GM21717 (cell line): Measurements from ENCODE around the gene NSFL1C.

Source experiments
- ATAC-seq: cut with Tn5 transposase; IDR thresholded peaks from one replicate; pipeline ENCODE4 v1.9.1; 2021; ENCODE audit warnings: mild to moderate bottlenecking, moderate library complexity; ENCODE audit not compliant: unreplicated experiment

NSFL1C gene

DNA sequence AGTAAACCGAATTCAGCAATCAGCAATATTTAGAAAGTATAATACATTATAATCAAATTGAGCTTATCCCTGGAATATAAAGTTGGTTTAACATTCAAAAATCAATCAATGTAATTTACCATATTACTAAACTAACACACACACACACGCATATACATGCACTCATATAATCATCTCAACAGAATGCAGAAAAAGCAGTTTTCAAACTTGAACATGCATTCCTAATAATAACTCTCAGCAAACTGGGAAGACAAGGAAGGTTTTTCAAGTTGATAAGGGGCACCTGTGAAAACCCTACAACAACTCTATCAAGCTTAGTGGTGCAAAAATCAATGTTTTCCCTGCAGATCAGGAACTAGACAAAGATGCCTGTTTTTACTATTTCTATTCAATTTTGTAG, 19.9 kb upstream of the NSFL1C start:
- ATAC-seq: no peak

DNA sequence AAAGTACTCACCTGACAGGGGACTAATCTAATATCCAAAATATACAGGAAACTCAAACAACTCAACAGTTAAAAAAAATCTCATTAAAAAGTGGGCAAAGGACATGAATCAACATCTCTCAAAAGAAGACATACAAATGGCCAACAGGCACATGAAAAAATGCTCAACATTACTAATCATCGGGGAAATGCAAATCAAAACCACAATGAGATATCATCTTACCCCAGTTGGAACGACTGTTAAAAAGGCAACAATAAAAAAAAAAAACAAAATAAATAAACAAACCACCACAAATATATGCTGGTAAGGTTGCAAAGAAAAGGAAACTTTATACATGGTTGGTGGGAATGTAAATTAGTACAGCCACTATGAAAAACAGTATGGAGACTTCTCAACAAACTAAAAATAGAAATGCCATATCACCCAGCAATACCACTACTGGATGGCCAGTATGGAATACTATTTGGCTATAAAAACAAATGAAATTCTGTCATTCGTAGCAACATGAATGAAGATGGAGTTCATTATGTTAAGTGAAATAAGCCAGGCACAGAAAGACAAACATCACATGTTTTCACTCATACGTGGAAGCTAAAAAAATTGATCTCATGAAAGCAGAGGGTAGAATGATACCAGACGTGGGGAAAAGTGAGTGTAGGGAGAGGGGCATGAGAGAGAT, 17.9 kb upstream of the NSFL1C start:
- no peak for ATAC-seq

DNA sequence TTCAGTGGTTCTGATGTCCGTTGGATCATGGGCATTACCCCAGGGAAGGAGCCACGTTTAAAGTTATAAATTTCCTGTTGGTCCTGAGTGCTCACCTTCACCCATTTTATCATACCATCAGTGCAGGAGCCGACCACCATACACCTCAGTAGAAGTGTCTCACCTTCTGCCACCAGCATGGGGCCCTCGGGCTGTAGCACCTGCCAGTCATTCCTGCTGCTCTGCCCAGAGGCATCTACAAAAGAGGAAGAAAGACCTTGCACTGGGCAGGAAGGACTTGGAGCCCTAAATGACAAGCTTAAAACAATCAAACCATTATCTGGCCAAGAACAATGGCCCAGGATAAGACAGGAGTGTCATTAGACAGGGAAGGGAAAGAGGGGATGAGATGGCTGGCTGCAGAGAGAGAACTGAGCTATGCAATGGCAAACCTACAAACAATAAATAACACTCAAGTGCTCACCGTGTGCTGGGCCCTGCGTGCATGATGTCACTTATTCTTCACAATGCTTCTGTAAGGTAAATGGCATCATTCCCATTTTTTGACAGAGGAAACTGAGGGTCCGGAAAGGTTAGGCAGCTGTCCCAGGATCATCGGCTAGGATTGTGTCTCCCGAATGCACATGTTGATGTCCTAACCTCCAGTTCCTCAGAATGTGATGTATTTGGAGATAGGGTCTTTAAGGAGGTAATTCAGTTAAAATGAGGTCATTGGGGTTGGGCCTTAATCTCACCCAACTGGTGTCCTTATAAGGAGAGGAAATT, 13.4 kb upstream of the NSFL1C start:
- no peak for ATAC-seq

DNA sequence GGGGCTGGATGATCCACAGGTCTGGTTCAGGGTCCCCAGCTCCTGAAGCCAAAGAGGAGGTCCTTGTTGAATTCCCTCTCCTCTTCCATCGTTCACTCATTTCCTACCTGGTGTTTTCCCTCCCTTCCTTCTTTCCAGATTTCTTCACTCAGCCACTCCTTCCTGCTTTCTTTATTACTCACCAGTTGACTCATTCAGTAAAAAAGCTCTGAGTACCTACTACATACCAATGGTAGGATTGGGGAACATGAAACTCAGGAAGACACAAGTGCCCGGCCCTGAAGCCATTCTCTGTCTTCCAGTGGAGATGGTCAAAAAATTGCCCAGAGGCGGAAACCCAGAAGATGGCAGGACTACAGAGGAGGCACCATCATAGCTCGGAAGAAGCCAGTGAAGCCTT, 11.9 kb upstream of the NSFL1C start:
- ATAC-seq: no peak

DNA sequence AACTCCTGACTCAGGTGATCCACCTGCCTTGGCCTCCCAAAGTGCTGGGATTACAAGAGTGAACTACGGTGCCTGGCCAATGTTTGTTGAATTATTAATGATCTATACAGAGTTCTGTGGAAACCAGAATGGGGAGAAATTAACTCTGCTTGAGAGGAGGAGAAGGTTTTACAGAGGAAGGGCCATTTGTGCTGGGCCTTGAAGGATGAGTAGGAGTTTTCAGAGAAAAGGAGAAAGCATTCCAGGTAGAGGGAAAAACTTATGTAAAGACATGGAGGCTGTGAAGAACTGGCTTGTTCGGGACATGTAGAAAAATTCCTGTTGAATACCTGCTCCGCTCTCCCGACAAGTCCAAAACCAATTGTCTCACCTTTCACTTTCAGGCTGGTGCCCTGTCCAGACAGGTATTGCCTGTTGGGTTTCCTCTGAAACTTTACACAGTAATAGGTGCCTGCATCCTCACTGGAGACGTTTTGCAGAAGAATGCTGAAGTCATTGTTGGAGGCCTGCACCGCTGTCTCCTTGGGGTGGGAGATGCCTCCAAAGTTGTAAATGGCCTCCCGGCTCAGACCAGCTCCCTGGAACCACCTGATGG, 11.3 kb upstream of the NSFL1C start:
- ATAC-seq: no peak

DNA sequence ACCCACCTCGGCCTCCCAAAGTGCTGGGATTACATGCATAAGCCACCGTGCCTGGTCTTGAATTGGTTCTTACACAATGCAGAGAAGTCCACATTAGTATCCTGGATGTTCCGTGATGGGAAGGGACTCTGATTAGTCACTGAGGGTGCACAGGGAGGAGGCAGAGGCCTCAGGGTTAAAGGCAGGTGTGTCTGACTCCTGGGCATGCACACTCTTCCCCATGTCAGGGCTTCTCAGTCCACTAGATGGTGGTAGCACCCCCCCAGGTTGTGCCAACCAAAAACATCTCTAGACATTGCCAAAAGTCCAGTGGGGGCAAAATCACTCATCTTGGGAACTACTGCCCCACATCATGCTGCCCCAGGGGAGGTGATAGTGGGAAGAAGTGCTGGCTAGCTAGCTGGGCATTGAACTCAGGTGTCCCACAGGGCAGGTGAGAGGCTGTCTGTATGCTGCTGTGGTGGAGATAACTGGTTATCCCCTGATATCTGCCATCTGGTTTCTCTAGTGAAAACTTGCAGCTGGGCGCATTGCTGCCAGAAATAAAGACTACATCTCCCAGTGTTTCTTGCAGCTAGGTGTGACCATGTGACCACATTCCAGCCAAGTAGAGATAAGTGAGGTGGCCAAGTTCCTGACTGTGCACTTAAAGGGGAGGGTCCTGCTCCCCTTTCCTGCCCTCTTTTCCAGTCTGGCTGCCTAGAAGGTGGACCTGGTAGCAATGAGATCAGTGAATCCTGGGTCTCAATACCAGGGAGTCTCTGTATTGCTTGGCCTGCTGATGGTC, 8.4 kb upstream of the NSFL1C start:
- ATAC-seq: no peak

DNA sequence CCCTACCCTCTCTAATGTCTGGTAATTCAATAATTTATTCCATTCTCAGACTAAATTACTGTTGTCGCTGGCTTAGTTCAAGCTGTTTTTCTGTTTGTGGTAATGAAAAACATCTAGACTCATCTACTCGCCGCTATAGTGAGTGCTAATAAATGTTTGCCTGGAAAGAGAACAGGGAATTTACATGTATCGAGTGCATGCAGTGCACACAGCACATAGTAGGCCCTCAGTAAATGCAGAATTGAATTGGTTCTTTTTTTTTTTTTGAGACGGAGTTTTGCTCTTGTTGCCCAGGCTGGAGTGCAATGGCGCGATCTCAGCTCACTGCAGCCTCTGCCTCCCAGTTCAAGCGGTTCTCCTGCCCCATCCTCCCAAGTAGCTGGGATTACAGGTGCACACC, 7.7 kb upstream of the NSFL1C start:
- no peak for ATAC-seq

DNA sequence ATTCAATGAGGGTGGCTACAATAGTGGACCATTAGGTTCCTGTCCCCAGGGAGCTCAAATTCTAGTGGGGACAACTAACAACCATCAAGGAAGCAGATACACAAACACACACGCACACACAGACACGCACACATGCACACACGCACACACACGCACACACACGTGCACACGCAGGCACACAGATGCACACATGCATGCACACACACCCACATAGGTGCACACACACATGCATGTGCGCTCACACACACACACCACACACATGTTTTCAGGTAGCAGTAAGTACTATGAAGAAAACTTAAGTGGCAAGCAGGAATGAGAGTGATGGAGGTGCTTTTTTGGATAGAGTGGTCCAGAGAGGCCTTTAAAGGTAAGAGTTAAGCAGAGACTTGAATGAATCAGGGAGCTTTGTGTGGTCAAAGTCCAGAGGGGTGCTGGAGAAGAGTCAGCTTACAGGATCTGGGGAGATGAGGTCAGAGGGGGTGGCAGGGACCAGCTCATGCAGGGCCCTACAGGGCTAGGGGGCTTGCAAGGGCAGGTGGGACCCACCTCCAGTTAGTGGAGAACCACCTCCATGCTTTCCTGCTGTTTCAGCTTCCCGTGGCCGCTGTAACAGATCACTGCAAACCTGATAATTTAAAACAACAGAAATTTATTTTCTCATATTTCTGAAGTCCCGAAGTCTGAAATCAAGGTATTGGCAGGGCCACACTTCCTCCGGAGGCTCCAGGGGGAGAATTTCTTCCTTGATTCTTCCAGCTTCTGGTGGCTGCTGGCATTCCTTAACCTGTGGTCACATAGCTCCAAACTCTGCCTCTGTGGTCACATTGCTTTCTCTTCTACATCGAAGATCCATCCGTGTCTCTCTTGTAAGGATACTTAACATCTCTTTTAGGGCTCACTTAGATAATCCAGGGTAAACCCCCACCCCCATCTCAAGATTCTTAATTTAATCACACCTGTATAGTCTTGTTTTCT, 6.9 kb upstream of the NSFL1C start:
- no peak for ATAC-seq

DNA sequence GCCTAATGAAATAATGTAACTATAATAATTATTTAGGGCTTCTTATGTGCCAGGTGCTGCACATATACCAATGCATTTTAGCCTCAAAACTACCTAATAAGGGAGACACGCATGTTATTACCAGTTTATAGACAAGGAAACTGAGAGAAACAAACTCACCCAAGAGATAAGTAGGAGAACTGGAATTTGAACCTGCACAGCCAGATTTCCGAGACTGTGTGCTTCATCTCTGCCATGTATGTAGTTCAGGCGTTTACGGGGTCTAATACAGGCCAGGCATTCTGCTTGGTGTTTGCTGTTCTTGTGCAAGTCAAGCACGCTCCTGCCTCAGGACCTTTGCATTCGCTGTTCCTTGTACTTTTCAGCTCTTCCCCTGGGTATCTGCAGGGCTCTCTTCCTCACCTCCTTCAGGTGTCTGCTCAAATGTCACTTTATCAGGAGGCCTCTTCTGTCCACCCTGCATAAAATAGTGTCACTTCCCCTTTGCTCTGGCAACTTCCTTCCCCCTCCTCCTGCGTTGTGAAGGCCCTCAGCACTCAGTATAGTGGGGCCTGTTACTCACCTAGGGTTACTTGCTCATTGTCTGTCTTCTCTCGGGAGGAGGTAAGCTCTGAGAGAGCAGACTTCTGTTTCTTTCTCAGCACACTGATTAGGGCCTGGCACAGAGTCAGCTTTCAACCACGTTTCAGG, 6.1 kb upstream of the NSFL1C start:
- ATAC-seq: no peak

DNA sequence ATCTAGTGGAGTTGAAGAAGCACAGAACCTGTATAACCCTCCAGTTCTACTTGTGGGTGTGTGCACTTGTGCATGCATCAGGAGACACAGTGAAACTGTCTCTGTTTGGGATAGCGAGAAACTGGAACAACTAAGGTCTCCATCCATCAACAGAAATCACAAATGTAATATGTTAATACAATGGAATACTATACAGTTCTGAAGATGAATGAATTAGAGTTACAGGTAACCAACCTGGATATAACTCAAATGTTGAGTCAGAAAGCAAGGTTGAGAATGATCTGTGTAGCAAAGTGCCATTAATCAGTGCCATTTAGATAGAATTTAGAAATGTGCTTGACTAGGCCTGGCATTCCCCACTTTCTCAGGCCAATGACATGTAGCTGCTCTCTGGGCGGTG, 4.6 kb upstream of the NSFL1C start:
- no peak for ATAC-seq

DNA sequence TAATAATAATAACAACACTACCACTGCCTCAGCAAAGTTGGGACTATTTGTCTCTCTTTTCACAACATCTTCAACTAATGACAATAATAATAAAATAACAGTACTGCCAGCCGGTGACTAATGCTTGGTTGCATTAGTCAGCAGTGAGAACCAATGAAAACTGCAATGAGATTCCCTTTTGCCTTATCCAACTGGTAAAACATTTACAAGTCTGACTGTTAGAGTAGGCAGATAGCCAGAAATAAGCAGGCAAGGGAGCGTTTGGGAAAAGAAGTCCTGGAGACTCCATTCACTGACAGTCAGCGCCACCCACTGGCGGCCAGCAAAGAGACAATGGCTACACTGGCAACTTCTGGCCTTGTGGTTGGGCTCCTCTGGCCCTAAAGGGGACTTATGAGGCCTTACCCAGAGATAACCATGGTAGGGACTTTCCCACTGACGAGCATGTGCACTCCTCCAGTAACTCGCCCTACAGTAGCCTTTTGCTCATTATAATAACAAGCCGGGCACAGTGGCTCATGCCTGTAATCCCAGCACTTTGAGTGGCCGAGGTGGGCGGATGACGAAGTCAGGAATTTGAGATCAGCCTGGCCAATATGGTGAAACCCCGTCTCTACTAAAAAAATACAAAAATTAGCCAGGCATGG, 3.4 kb upstream of the NSFL1C start:
- ATAC-seq: no peak

DNA sequence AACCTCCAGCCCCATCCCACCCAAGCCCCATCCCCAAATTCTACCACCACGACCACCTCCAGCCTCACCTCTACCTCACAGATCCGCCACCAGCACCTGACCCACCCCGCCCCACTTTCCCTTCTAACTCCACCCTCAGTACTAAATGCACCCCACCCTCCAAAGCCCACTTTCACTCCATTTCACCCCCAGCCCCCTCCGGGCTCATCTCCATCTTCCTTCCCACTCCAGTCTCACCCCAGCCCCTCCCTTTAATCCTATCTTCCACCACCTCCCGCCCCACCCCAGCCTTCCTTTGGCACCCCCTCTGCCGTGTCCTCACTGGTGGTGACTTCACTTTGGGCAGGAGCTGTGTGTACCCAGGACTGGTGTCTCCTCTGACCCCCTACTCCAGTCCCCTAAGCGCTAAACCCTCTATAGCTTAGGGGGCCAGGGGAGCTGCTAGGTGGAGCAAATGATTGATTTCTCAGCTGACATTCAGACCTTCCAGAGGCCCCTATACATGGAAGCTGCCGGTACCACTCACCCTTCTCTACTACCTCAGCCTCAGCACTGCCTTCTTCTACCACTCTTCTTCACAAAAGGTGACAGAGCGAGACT, 2.8 kb upstream of the NSFL1C start:
- no peak for ATAC-seq

DNA sequence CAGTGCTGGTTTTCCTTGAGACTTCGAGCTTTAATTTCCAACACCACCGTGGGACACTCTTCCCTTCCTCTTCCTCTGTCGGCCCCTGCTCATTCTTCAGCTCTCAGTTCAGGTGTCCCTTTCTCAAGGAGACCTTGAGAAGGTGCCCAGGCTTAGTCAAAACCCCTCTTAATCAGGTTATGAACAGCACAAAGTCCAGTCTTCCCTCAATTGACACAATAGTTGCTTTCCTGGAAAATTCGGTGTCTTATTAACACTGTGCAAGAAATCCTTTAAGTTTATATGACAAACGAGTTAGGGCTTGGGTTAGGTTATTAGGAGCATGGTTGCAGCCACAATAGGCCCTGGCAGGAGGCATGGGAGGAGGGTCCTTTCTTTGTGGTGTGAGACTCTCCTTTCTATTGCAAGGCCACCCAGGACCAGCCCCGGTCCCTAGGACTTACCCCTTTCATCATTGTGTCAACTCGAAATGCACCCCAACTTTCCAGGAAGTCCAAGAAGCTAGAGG, 1.5 kb upstream of the NSFL1C start:
- ATAC-seq: no peak

DNA sequence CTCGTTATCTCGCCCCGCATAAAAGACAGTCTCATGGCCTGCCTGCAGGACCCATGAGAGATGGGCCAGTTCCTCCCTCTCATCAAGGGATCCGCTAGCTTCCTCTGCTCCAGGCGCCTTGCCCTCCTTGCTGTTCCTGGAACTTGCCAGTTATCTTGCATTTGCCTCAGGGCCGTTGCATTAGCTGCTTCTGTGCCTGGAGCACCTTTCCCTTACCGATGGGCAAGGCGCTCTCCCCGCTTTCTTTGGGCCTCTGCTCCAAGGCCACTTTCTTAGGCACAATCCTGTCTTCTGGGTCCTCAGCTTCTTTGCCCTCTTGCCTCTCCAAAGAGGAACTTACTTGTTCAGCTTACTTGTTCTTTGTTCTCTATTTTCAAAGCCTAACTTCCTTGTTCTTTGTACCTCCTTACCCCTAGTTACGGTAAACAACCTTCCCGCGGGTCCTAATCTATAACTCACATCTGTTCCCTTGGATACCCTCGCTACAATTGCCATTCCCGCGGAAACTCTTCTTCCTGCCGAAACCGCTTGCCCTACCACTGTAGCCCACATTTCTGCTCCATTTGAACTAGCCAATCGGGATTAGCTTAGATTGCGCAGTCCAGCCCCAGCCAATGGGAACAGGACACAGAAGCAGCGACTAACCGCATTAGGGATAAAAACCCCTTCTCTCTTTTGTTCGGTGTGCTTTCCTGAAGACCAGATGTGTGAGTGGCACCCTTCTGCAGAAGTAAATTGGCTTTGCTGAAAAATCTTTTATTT, 887 bp upstream of the NSFL1C start:
- ATAC-seq: no peak

DNA sequence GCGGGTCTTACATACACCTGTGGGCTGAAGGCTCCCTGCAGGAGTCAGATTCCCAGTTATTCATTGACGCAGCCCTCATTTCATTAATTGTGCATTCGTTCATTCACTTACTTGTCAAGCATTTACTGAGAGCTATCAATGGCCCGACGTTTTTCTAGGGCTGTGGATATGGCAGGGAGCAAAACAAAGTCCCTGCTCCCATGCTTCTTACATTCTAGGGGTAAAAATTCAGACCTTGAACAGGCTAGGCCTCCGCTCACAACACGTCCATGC, 369 bp upstream of the NSFL1C start:
- ATAC-seq: no peak

DNA sequence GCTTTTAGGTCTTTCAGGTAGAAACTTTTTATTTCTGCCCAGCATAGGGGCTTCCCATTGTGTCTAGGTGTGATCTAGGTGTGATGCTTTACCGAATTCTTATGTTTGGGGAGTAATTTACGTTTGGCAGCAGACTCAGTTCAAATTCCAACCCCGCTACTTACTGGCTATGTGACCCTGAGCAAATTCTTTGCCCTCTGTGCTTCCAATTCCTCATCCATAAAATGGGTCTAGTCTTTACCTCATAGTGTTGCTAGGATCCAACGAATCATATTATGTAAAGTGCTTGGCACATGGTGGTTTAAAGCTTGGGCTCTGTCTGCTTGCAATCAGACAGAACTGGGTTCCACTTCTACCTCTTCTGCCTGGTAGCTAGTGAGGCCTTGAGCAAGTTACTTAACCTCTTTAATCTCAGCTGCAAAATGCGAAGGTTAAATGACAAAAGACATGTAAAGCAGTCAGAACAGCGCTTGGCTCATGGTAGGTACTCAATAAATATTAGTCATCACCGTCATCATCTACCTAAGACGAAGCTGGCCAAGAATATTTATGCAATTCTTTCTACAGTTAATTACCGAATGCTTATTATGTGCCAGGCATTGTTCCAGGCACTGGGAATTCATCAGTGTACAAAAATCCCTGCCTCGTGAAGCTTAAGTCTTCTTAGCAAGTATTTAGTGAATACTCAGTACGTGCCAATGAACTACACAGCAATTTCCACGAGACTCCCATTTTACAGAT, 1.0 kb downstream of the NSFL1C start:
- no peak for ATAC-seq

DNA sequence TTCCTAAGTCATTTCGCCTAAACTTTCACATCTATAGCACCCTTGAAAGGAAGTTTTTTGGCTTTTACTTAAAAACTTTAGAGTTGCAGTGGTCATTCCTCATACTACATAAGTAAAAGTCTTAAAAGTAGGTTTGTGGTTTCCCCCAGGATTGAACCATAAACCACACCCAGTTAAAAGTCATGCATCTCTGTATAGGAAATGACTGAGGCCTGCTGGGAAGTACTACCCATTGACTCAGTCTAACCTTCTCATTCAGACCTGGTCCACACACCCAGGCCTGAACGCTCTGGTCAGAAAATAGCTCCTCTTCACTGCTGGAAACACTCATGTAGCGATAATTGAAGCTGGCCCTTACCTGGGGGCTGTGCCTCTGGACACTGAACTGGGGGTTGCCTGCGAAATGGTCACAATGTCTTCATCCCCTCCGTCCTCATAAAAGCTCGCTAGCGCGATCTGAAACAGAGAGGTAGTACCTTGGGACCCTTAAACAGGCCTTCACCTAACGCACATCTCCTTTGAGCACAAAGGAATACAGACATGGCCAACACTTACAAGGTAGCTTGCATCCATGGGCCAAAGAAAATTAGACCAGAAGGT, 2.6 kb downstream of the NSFL1C start:
- no peak for ATAC-seq
